OCI-LY7 (cell line): ENCODE measurements around the gene GABRG3. TPM values are rescaled to one million over a fixed set of nuclear protein-coding genes. Genes with fewer than 3 reads are reported as not detected.

ENCODE experiments used
- BruUV-seq: library from RNA; stranded (reverse); fragments of 400-500 nt; replicated peaks from 2 replicates; lab custom pipeline; 2021; lab: Mats Ljungman, UMichigan
- CTCF ChIA-PET: fragments of 300-600 bp; sonication (Branson Sonifier 250); formaldehyde crosslinking; loops from one replicate; lab custom pipeline; 2022; ENCODE audit warnings: antibody characterized with exemption; ENCODE audit not compliant: unreplicated experiment; lab: Charles Lee
- POLR2A ChIA-PET: fragments of 300-600 bp; sonication (Branson Sonifier 250); formaldehyde crosslinking; loops from one replicate; lab custom pipeline; 2022; ENCODE audit warnings: antibody characterized with exemption; lab: Charles Lee
- DNase-seq: peaks from one replicate; pipeline ENCODE4 v3.0.0-alpha.2; 2015; ENCODE audit warnings: low spot score
- H2AFZ ChIP-seq: fragments of 200-600 bp; sonication (generic), shearing (Covaris generic); 2 replicates; pipeline ENCODE4 v1.6.1; 2014; ENCODE audit warnings: mild to moderate bottlenecking, antibody characterized with exemption, low read length, moderate library complexity
- H3K27ac ChIP-seq: fragments of 200-600 bp; sonication (generic); 2 replicates; pipeline ENCODE4 v1.5.1; 2014; ENCODE audit warnings: mixed run types, low read depth, mild to moderate bottlenecking, moderate library complexity, low read length, inconsistent platforms; ENCODE audit not compliant: poor library complexity, severe bottlenecking
- H3K36me3 ChIP-seq: fragments of 200-600 bp; sonication (generic); 2 replicates; pipeline ENCODE4 v1.6.1; 2014; ENCODE audit warnings: mild to moderate bottlenecking, antibody characterized with exemption, low read length, moderate library complexity, mixed read lengths; ENCODE audit not compliant: insufficient read depth
- H3K4me1 ChIP-seq: fragments of 200-600 bp; sonication (generic); 2 replicates; pipeline ENCODE4 v1.5.1; 2014; ENCODE audit warnings: mild to moderate bottlenecking, low read length; ENCODE audit not compliant: insufficient read depth, poor library complexity, severe bottlenecking
- H3K4me2 ChIP-seq: fragments of 200-600 bp; sonication (generic); 2 replicates; pipeline ENCODE4 v1.6.1; 2014; ENCODE audit warnings: mild to moderate bottlenecking, low read length
- H3K4me3 ChIP-seq: fragments of 200-600 bp; sonication (generic); 2 replicates; pipeline ENCODE4 v1.5.1; 2014; ENCODE audit warnings: mild to moderate bottlenecking, low read depth, low read length; ENCODE audit not compliant: poor library complexity, severe bottlenecking
- H3K79me2 ChIP-seq: fragments of 200-600 bp; sonication (generic); 2 replicates; pipeline ENCODE4 v1.6.1; 2016; ENCODE audit warnings: low read depth, mild to moderate bottlenecking, low read length, moderate library complexity, mixed read lengths; ENCODE audit not compliant: insufficient read depth
- H3K9me2 ChIP-seq: fragments of 200-600 bp; sonication (generic); 2 replicates; pipeline ENCODE4 v1.6.1; 2016; ENCODE audit warnings: mild to moderate bottlenecking, low read length, mixed read lengths; ENCODE audit not compliant: insufficient read depth
- H3K9me3 ChIP-seq: fragments of 200-600 bp; sonication (generic); 2 replicates; pipeline ENCODE4 v1.6.1; 2014; ENCODE audit warnings: mild to moderate bottlenecking, mixed run types, low read length, mixed read lengths
- H4K20me1 ChIP-seq: fragments of 200-600 bp; sonication (generic); 2 replicates; pipeline ENCODE4 v1.6.1; 2014; ENCODE audit warnings: mild to moderate bottlenecking, antibody characterized with exemption, low read length, moderate library complexity, mixed read lengths; ENCODE audit not compliant: insufficient read depth
- CTCF ChIP-seq: fragments of 200-600 bp; sonication (generic); conservative IDR thresholded peaks from 2 replicates; pipeline ENCODE4 v1.5.1; 2014; ENCODE audit warnings: mild to moderate bottlenecking, antibody characterized with exemption, low read length, moderate library complexity, mixed read lengths
- EZH2phosphoT487 ChIP-seq: fragments of 200-600 bp; sonication (generic); IDR thresholded peaks from 2 replicates; pipeline ENCODE4 v1.6.1; 2018; ENCODE audit warnings: low read depth, borderline replicate concordance, mild to moderate bottlenecking, mixed run types, antibody characterized with exemption, low read length, moderate library complexity, mixed read lengths
- intact Hi-C: fragments of 100-400 bp; cut with micrococcal nuclease; formaldehyde crosslinking; loops from one replicate; pipeline ENCODE4 v1.10.0; 2022; ENCODE audit not compliant: unreplicated experiment
- total RNA-seq, 2 experiments: library from RNA; depleted of rRNA in 1 of 2; stranded (reverse); fragments of >200 nt in 1 of 2; shearing (Covaris generic) in 1 of 2; gene quantifications; 2 replicates each; pipeline ENCODE4 v1.2.3, GENCODE V29; 2014 to 2022

GABRG3 gene
- total RNA-seq, 2 experiments from 2014 or later: not detected

- Histone ChIP-seq H3K36me3 (no peaks in the 10 kb centered on the region), H4K20me1 (no peaks in the 10 kb centered on the region), H3K4me3 (no peak overlapping the region), H3K4me2 (no peak overlapping the region), H2AFZ (no peak overlapping the region), H3K79me2 (no peaks in the 10 kb centered on the region), H3K9me3 (no peaks in the 10 kb centered on the region; the same call in 1 of the 2 replicates), H3K9me2 (no peaks in the 10 kb centered on the region), H3K27ac (no peak overlapping the region), H3K4me1 (no peaks in the 10 kb centered on the region)
- BruUV-seq: no TSS peak
- no peak for DNase-seq
- ChIA-PET CTCF (no interaction called here), POLR2A (no interaction called here)
- intact Hi-C loops: no loop called here
- TF ChIP-seq EZH2phosphoT487 (no peak), CTCF (no peak)
Measured at GRCh38 chr15:27564656-27565055, 593.7 kb downstream of the GABRG3 start.

GRCh38 chr15:27570746-27571145 lies 599.8 kb downstream of the GABRG3 start:
- POLR2A ChIA-PET: no interaction called here
- BruUV-seq: no TSS peak
- Histone ChIP-seq H4K20me1 (no peaks in the 10 kb centered on the region), H3K9me3 (no peaks in the 10 kb centered on the region), H3K4me2 (no peak overlapping the region), H3K79me2 (no peaks in the 10 kb centered on the region), H3K4me3 (no peak overlapping the region), H3K4me1 (no peaks in the 10 kb centered on the region), H3K9me2 (no peaks in the 10 kb centered on the region), H2AFZ (no peak overlapping the region), H3K27ac (no peak overlapping the region), H3K36me3 (no peaks in the 10 kb centered on the region)
- CTCF ChIA-PET: no interaction called here
- TF ChIP-seq CTCF (no peak), EZH2phosphoT487 (no peak)
- DNase-seq: no peak
- intact Hi-C loops: no loop called here

GRCh38 chr15:27573805-27574485 lies 603.0 kb downstream of the GABRG3 start:
- no TSS peak for BruUV-seq
- Histone ChIP-seq H3K4me2 (no peak overlapping the region), H3K4me1 (no peaks in the 10 kb centered on the region), H3K36me3 (no peaks in the 10 kb centered on the region), H3K9me3 (no peaks in the 10 kb centered on the region), H2AFZ (no peak overlapping the region), H3K4me3 (no peak overlapping the region), H3K27ac (no peak overlapping the region), H3K79me2 (no peaks in the 10 kb centered on the region), H4K20me1 (no peaks in the 10 kb centered on the region), H3K9me2 (no peaks in the 10 kb centered on the region)
- ChIA-PET POLR2A (no interaction called here), CTCF (no interaction called here)
- intact Hi-C loops: no loop called here
- DNase-seq: no peak
- TF ChIP-seq EZH2phosphoT487: no peak
- no peak for TF ChIP-seq CTCF
